Effector memory CD4-positive, alpha-beta T cell (primary cell): ENCODE measurements around the gene ATP6V0C.

Experiments used
- DNase-seq, 3 donors: peaks; one replicate each; pipeline ENCODE4 v3.0.0-alpha.2; 2020
- H3K27ac ChIP-seq: 2 replicates; pipeline ENCODE4 v1.7.0; 2013; ENCODE audit warnings: mild to moderate bottlenecking, low read length, moderate library complexity; ENCODE audit not compliant: insufficient read depth, poor library complexity, severe bottlenecking
- H3K27me3 ChIP-seq: replicated peaks from 2 replicates; pipeline ENCODE4 v1.7.0; 2013; ENCODE audit warnings: mild to moderate bottlenecking, low read length; ENCODE audit not compliant: insufficient read depth, control insufficient read depth, poor library complexity, severe bottlenecking
- H3K36me3 ChIP-seq: 2 replicates; pipeline ENCODE4 v1.7.0; 2013; ENCODE audit warnings: mild to moderate bottlenecking, low read length, moderate library complexity; ENCODE audit not compliant: control insufficient read depth, insufficient read depth
- H3K4me1 ChIP-seq: 2 replicates; pipeline ENCODE4 v1.7.0; 2013; ENCODE audit warnings: low read length, mild to moderate bottlenecking; ENCODE audit not compliant: control insufficient read depth, insufficient read depth, poor library complexity, severe bottlenecking
- H3K4me3 ChIP-seq: 2 replicates; pipeline ENCODE4 v1.7.0; 2013; ENCODE audit warnings: low read length, low read depth, mild to moderate bottlenecking; ENCODE audit not compliant: insufficient read depth, poor library complexity, severe bottlenecking
- H3K9me3 ChIP-seq: 2 replicates; pipeline ENCODE4 v1.7.0; 2013; ENCODE audit warnings: mild to moderate bottlenecking, low read length, moderate library complexity; ENCODE audit not compliant: control insufficient read depth

ATP6V0C gene

GRCh38 chr16:2483939-2484897, 29.5 kb upstream of the ATP6V0C start:
- DNase-seq, result no peak
- Histone ChIP-seq H3K4me3 (no peak overlapping the region), H3K4me1 (peaks cover 10% of the 10 kb centered on the region), H3K27ac (no peak overlapping the region), H3K27me3 (no peaks in the 10 kb centered on the region), H3K9me3 (no peaks in the 10 kb centered on the region), H3K36me3 (no peaks in the 10 kb centered on the region)

- H3K9me3 ChIP-seq, result no peaks in the 10 kb centered on the region
- no peak overlapping the region for H3K4me3 ChIP-seq
- H3K4me1 ChIP-seq, result peaks cover 10% of the 10 kb centered on the region
- H3K27ac ChIP-seq, result no peak overlapping the region
- H3K27me3 ChIP-seq, result no peaks in the 10 kb centered on the region
- DNase-seq, result no peak
- no peaks in the 10 kb centered on the region for H3K36me3 ChIP-seq
These were observed 28.7 kb upstream of the ATP6V0C start for GRCh38 chr16:2484898-2485508.

- Histone ChIP-seq H3K9me3 (no peaks in the 10 kb centered on the region), H3K4me1 (peaks cover 10% of the 10 kb centered on the region), H3K36me3 (no peaks in the 10 kb centered on the region), H3K27ac (no peak overlapping the region), H3K4me3 (no peak overlapping the region), H3K27me3 (no peaks in the 10 kb centered on the region)
- no peak for DNase-seq
These were observed 27.8 kb upstream of the ATP6V0C start for GRCh38 chr16:2485811-2486507.

DNA sequence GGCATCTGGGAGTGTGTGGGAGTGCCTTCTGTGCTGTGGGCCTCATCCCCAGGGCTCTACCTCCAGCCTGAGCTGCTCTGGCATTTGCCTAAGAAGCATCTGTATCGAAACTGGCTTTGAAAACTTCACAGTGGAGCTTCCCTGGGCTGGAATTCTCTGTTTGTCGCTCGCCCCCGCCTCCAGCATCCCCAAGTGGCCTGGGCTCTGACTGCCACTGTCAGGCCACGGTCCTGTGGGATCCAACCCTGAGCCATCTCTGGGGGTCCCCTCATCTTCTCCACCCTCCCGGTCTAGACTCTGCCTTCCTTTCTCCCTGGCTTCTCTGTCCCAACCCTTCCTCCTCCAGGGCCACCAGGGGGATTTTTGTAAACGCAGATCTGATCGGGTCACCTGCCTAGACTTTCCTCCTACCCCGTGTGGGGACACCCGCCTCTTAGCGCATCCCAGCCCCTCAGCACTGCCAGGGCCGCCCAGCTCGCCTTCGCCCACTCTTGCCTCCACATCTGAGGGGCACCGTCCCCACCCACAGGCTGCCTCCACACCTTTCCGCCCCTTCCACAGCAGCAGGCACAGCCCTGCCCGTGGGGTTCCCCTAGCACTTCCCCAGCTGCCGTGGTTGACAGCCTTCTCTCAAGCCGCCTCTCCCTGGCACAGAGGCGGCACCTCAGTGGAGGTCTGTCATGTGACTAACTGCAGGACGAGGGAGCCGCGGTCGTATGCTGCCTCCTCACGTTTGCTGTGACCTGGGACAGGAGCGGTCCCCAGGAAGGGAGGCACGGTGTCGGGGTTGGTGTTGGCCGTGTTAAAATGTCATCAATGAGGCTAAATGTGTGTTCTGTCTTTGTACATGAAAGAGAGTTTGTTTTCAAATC, 26.9 kb upstream of the ATP6V0C start:
- Histone ChIP-seq H3K27ac (no peak overlapping the region), H3K36me3 (no peaks in the 10 kb centered on the region), H3K4me1 (peaks cover 10% of the 10 kb centered on the region), H3K4me3 (peak overlapping the region; percentile 6), H3K9me3 (no peaks in the 10 kb centered on the region), H3K27me3 (no peaks in the 10 kb centered on the region)
- DNase-seq, result peak; percentile 63 to 68 (median 65)

DNA sequence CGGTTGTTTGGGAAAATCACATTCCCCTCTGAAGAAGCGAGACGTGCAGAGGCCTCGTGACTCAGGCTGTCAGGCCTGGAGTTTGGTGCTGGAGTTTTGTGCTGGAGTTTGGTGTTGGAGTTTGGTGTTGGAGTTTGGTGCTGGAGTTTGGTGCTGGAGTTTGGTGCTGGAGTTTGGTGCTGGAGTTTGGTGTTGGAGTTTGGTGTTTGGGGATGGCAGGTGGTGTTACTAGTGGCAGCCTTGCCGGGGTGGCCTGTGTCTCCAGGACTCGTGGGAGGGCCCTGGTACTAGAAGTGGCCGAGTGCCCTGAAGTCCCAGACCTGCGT, 26.3 kb upstream of the ATP6V0C start:
- H3K9me3 ChIP-seq, result no peaks in the 10 kb centered on the region
- H3K27me3 ChIP-seq, result no peaks in the 10 kb centered on the region
- no peak overlapping the region for H3K4me3 ChIP-seq
- H3K36me3 ChIP-seq, result no peaks in the 10 kb centered on the region
- no peak for DNase-seq
- peaks cover 10% of the 10 kb centered on the region for H3K4me1 ChIP-seq
- no peak overlapping the region for H3K27ac ChIP-seq

GRCh38 chr16:2487903-2488531, 25.7 kb upstream of the ATP6V0C start:
- Histone ChIP-seq H3K27ac (no peak overlapping the region), H3K27me3 (no peaks in the 10 kb centered on the region), H3K4me3 (no peak overlapping the region), H3K4me1 (peaks cover 10% of the 10 kb centered on the region), H3K36me3 (no peaks in the 10 kb centered on the region), H3K9me3 (no peaks in the 10 kb centered on the region)
- DNase-seq, result no peak

DNA sequence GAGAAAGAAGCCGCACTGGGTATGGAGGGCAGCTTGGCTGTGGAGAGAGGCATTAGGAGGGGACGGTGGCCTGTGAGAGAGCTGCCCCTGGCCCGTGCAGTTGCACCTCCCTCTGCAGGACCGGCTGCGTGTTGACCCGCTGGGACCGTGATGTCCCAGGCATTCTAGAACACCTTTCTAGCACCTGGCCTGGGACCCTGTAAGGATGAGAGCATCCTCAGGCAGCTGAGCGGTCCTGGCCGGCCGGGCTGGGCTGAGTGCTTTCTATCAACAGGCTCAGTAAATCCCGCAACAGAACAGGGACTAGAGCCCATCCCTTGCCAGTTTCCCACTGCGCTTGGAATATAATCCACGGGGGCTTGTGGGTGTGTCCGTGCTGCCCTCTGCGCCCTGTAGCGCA, 24.2 kb upstream of the ATP6V0C start:
- no peak for DNase-seq
- Histone ChIP-seq H3K4me3 (no peak overlapping the region), H3K27me3 (no peaks in the 10 kb centered on the region), H3K36me3 (no peaks in the 10 kb centered on the region), H3K4me1 (peaks cover 10% of the 10 kb centered on the region), H3K27ac (no peak overlapping the region), H3K9me3 (no peaks in the 10 kb centered on the region)

DNA sequence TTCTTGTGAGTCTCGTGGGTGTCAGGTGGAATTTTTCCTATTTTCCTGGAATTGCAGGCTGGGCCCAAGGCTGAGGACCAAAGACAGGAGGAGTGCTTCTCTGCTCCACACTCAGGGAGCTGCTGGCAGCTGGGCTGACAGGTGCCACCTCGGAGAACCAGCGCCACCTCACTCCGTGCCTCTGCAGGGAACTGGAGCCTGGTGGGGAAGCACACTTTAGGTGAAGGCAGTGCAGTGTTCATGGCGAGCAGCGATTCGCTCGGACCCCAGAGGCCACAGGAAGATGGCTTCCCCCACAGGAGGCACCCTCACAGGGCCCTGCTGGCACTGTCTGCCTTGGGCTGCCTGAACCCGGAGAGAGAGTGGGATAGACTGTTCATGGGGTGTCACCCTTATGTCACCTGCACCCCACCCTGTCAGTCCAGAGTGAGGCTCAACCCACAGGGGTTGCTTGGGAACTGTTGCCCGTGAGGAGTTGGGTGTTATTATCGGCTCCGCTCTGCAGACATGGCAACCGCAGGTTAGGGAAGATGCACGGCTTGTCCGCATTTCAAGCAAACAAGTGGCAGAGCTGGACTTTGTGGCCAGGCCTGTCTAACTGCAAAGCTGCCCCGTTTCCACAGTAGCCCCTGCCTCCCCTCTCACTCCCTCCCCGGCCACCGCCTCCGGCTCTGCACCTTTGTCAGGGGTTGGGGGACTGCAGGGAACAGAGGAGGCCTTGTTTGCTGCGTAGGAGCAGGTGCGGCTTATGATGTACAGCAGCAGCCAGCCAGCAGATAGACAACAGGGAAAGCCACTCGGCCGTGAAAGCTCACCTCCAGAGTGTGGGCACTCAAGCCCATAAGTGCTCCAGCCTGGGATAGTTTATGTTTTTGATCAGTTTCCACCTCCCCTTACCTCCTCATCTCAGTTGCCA, 23.3 kb upstream of the ATP6V0C start:
- no peaks in the 10 kb centered on the region for H3K36me3 ChIP-seq
- no peaks in the 10 kb centered on the region for H3K9me3 ChIP-seq
- no peaks in the 10 kb centered on the region for H3K27me3 ChIP-seq
- no peak overlapping the region for H3K27ac ChIP-seq
- peaks cover 10% of the 10 kb centered on the region for H3K4me1 ChIP-seq
- H3K4me3 ChIP-seq, result no peak overlapping the region
- no peak for DNase-seq
